Adrenal gland (tissue), 12 donors: ENCODE data around the gene INO80. TPM values are rescaled to one million over a fixed set of nuclear protein-coding genes. Genes with fewer than 3 reads are reported as not detected.

ENCODE experiments used
- DNase-seq, 7 donors: peaks; one replicate each; pipeline ENCODE4 v3.0.0-alpha.2; 2019 to 2020
- H3K27ac ChIP-seq, 5 donors: fragments of 200-600 bp; sonication (generic) in 4 of 5; 1 replicate in 3 of 5; 2 replicates in 2 of 5; pipeline versions ENCODE4 v1.5.1 to v1.8.0; 2016 to 2020; ENCODE audit warnings: mild to moderate bottlenecking in 1 of 5
- H3K27me3 ChIP-seq: fragments of 200-600 bp; 2 replicates; pipeline ENCODE4 v1.8.0; 2021
- H3K36me3 ChIP-seq, 2 donors: fragments of 200-600 bp; replicated peaks in 1 of 2; 1 replicate in 1 of 2; 2 replicates in 1 of 2; pipeline versions ENCODE4 v1.5.1 to v1.8.0; 2018 to 2022
- H3K4me1 ChIP-seq, 2 donors: fragments of 200-600 bp; replicated peaks in 1 of 2; 1 replicate in 1 of 2; 2 replicates in 1 of 2; pipeline versions ENCODE4 v1.5.1 to v1.8.0; 2018 to 2021
- H3K4me3 ChIP-seq, 4 donors: fragments of 200-600 bp; sonication (generic) in 3 of 4; one replicate each; pipeline ENCODE4 v1.5.1; 2016 to 2018
- H3K9me3 ChIP-seq, 3 donors: fragments of 200-600 bp; sonication (generic) in 1 of 3; replicated peaks in 1 of 3; 1 replicate in 2 of 3; 2 replicates in 1 of 3; pipeline versions ENCODE4 v1.5.1 to v1.8.0; 2016 to 2021
- CTCF ChIP-seq, 6 experiments: fragments of 450-650 bp in 4 of 6; fragments of 200-600 bp in 2 of 6; sonication (generic) in 1 of 6; IDR thresholded peaks; 1 replicate in 5 of 6; 2 replicates in 1 of 6; pipeline versions ENCODE4 v1.5.1 to v1.8.0; 2016 to 2021; ENCODE audit warnings: antibody characterized with exemption in 6 of 6, mild to moderate bottlenecking in 2 of 6, moderate library complexity in 1 of 6
- POLR2A ChIP-seq, 2 donors: fragments of 450-650 bp; IDR thresholded peaks; one replicate each; pipeline ENCODE4 v1.6.1; 2017; ENCODE audit warnings: antibody characterized with exemption in 2 of 2, mild to moderate bottlenecking in 2 of 2, moderate library complexity in 1 of 2
- WGBS, 4 donors: extraction: QIAGEN DNeasy Blood & Tissue Kit in 2 of 4; methylation state at CpG; one replicate each; pipeline versions ENCODE4 v1.1.5 to v1.1.7; 2013 to 2017; 5-methylcytosine and 5-hydroxymethylcytosine counted together
- intact Hi-C, 2 donors: fragments of 100-400 bp; cut with DNase I; formaldehyde crosslinking; loops; one replicate each; pipeline versions ENCODE4 v1.14.1 to v1.15.0; 2022 to 2023
- polyA plus RNA-seq, 3 donors: library from polyadenylated mRNA; stranded (reverse); fragments of 200-250 nt in 2 of 3; fragments of 350-450 nt in 1 of 3; fragmentation: Illumina TruSeq in 1 of 3; extraction: RNeasy Lipid Tissue Mini Kit (QIAGEN cat#74804) in 1 of 3; gene quantifications; one replicate each; pipeline ENCODE4 v1.2.3, GENCODE V29; 2013 to 2014
- total RNA-seq, 9 donors: library from RNA; depleted of rRNA in 4 of 9; stranded (reverse); fragments of >200 nt in 4 of 9; fragments of 120-200 nt in 1 of 9; fragmentation: NEBNext Ultra II Directional in 1 of 9; extraction: Animal tissue kit (Norgen Biotek cat#: 25700) in 1 of 9; gene quantifications; one replicate each; pipeline versions ENCODE4 v1.1.0 to v1.2.4, GENCODE V29; 2013 to 2023
- donor health status: healthy with polysubstance abuse.
- donor health status: Bipolar disorder and iron deficiency.
- donor health status: DM: yes; HTN: yes; CAD: no.
- donor health status: DM: no; HTN: no; CAD: no.
- donor health status: DM: no; HTN: no; CAD: no.
- donor health status: DM: yes; HTN: yes; CAD: no.

INO80 gene
- total and polyA plus RNA-seq, 12 donors = 5.4 to 25.0 (median 17.7) TPM

- TF ChIP-seq CTCF (IDR thresholded peaks at IDR 0.05) = no peak
- TF ChIP-seq POLR2A (IDR thresholded peaks at IDR 0.05) = no peak
- WGBS, 4 donors = 68 to 92% (median 79%) methylated on average over 6 of the region's 6 CpGs
- H3K27me3 ChIP-seq = no peaks in the 10 kb centered on the region
- peaks cover 0 to 26% of the 10 kb centered on the region in 2 donors for H3K4me1 ChIP-seq
- peaks cover 0 to 15% of the 10 kb centered on the region in 2 donors for H3K36me3 ChIP-seq
- no peak for DNase-seq
- H3K27ac ChIP-seq = no peak overlapping the region
- H3K4me3 ChIP-seq = no peak overlapping the region
- H3K9me3 ChIP-seq = no peaks in the 10 kb centered on the region
- intact Hi-C loops = loop anchor here (5.0 kb wide), 1 partner anchor 114 kb away; no protein-coding TSS in a partner anchor
Measured at GRCh38 chr15:41020829-41021228, 95.3 kb downstream of the INO80 start.

GRCh38 chr15:41020311-41020710 lies 95.8 kb downstream of the INO80 start:
- H3K36me3 ChIP-seq = peaks cover 0 to 15% of the 10 kb centered on the region in 2 donors
- H3K4me1 ChIP-seq = peaks cover 0 to 26% of the 10 kb centered on the region in 2 donors
- intact Hi-C loops = loop anchor here (5.0 kb wide), 1 partner anchor 113 kb away; no protein-coding TSS in a partner anchor
- no peak overlapping the region for H3K27ac ChIP-seq
- H3K9me3 ChIP-seq = no peaks in the 10 kb centered on the region
- TF ChIP-seq CTCF (IDR thresholded peaks at IDR 0.05) = no peak
- no peak overlapping the region for H3K4me3 ChIP-seq
- no peaks in the 10 kb centered on the region for H3K27me3 ChIP-seq
- 76 to 79% (median 78%) methylated on average over 4 of the region's 4 CpGs for WGBS, 4 donors
- DNase-seq = no peak

- H3K4me3 ChIP-seq = no peak overlapping the region
- intact Hi-C loops = loop anchor here in 1 of 2 donors (10.0 kb wide), 1 partner anchor 74 kb away; no protein-coding TSS in a partner anchor
- peaks cover 0 to 18% of the 10 kb centered on the region in 2 donors for H3K4me1 ChIP-seq
- H3K27me3 ChIP-seq = no peaks in the 10 kb centered on the region
- DNase-seq = no peak
- 58 to 69% (median 62%) methylated on average over 5 of the region's 5 CpGs for WGBS, 4 donors
- H3K27ac ChIP-seq = no peak overlapping the region
- TF ChIP-seq CTCF (IDR thresholded peaks at IDR 0.05) (no peak), POLR2A (IDR thresholded peaks at IDR 0.05) (no peak)
- H3K9me3 ChIP-seq = no peaks in the 10 kb centered on the region
- H3K36me3 ChIP-seq = peaks cover 0 to 21% of the 10 kb centered on the region in 2 donors
Measured at GRCh38 chr15:41019174-41019573, 96.9 kb downstream of the INO80 start.

GRCh38 chr15:41018534-41018933 lies 97.5 kb downstream of the INO80 start:
- H3K4me1 ChIP-seq = peaks cover 0 to 17% of the 10 kb centered on the region in 2 donors
- H3K9me3 ChIP-seq = no peaks in the 10 kb centered on the region
- 54 to 77% (median 64%) methylated on average over 1 of the region's 1 CpG for WGBS, 4 donors
- H3K36me3 ChIP-seq = peaks cover 0 to 21% of the 10 kb centered on the region in 2 donors
- DNase-seq = peak in 3 of 7 donors; percentile 20 to 35 (median 30)
- no peak overlapping the region for H3K27ac ChIP-seq
- intact Hi-C loops = loop anchor here in 1 of 2 donors (10.0 kb wide), 1 partner anchor 74 kb away; no protein-coding TSS in a partner anchor
- no peaks in the 10 kb centered on the region for H3K27me3 ChIP-seq
- TF ChIP-seq CTCF (IDR thresholded peaks at IDR 0.05) = peak in 3 of 6 experiments; percentile 28 to 49 (median 30)
- no peak for TF ChIP-seq POLR2A (IDR thresholded peaks at IDR 0.05)
- no peak overlapping the region for H3K4me3 ChIP-seq
